ENCODE results near the gene NIPAL1.

GRCh38 chr4:48002267-48002666 lies 14.3 kb upstream of the NIPAL1 start:
- no peak for TF ChIP-seq CREB5 (CRISPR knock-in tag; IDR thresholded peaks at IDR 0.05; ENCODE audit: low read depth)
- TF ChIP-seq ZNF70 (CRISPR knock-in tag; IDR thresholded peaks at IDR 0.05), result no peak
- TF ChIP-seq PATZ1 (CRISPR knock-in tag; IDR thresholded peaks at IDR 0.05; ENCODE audit: borderline replicate concordance), result no peak
- no peak for TF ChIP-seq ZFP30 (CRISPR knock-in tag; IDR thresholded peaks at IDR 0.05)
- TF ChIP-seq ZFP3 (CRISPR knock-in tag; IDR thresholded peaks at IDR 0.05), result no peak
- no peak for TF ChIP-seq BACH2 (CRISPR knock-in tag; IDR thresholded peaks at IDR 0.05; ENCODE audit: borderline replicate concordance)
- TF ChIP-seq RARB (CRISPR knock-in tag; IDR thresholded peaks at IDR 0.05), result no peak
